Measurements from ENCODE around the gene SNAP23.

Gene SNAP23

GRCh38 chr15:42502477-42502876 lies 7.0 kb downstream of the SNAP23 start:
- no peaks in the 10 kb centered on the region for H3K36me3 ChIP-seq (ENCODE audit: control insufficient read depth, insufficient read depth, low read length)
- no peak overlapping the region for H3K9ac ChIP-seq (ENCODE audit: low read length)
- H3K27me3 ChIP-seq (ENCODE audit: control insufficient read depth, insufficient read depth, low read length) = no peaks in the 10 kb centered on the region
- H3K27ac ChIP-seq (ENCODE audit: low read depth, low read length) = no peak overlapping the region
- H3K4me1 ChIP-seq (ENCODE audit: control insufficient read depth, insufficient read depth, low read length) = no peaks in the 10 kb centered on the region
- H3K4me3 ChIP-seq (ENCODE audit: low read length) = no peak overlapping the region

DNA sequence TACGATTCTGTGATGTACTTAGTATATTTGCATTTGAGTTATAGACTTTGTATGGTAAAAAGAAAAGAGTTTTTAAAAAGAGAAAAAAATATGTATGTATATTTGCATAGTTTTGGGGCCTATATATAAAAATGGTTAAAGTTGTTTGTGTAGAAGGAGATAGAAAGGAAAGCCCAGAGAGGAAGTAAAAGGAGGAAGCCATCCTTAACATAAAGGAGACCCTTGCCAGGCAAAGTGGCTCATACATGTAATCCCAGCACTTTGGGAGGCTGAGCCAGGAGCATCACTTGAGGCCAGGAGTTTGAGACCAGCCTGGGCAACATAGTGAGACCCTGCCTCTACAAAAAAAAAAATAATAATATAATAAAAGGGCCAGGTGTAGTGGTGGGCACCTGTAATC lies 8.4 kb downstream of the SNAP23 start:
- H3K4me1 ChIP-seq (ENCODE audit: control insufficient read depth, insufficient read depth, low read length) = no peaks in the 10 kb centered on the region
- no peaks in the 10 kb centered on the region for H3K27me3 ChIP-seq (ENCODE audit: control insufficient read depth, insufficient read depth, low read length)
- no peak overlapping the region for H3K27ac ChIP-seq (ENCODE audit: low read depth, low read length)
- no peaks in the 10 kb centered on the region for H3K36me3 ChIP-seq (ENCODE audit: control insufficient read depth, insufficient read depth, low read length)
- no peak overlapping the region for H3K9ac ChIP-seq (ENCODE audit: low read length)
- H3K4me3 ChIP-seq (ENCODE audit: low read length) = no peak overlapping the region

GRCh38 chr15:42504631-42505030 lies 9.2 kb downstream of the SNAP23 start:
- Histone ChIP-seq H3K27ac (ENCODE audit: low read depth, low read length) (no peak overlapping the region), H3K4me1 (ENCODE audit: control insufficient read depth, insufficient read depth, low read length) (no peaks in the 10 kb centered on the region), H3K27me3 (ENCODE audit: control insufficient read depth, insufficient read depth, low read length) (no peaks in the 10 kb centered on the region), H3K36me3 (ENCODE audit: control insufficient read depth, insufficient read depth, low read length) (no peaks in the 10 kb centered on the region), H3K4me3 (ENCODE audit: low read length) (no peak overlapping the region), H3K9ac (ENCODE audit: low read length) (no peak overlapping the region)

- Histone ChIP-seq H3K9ac (ENCODE audit: low read length) (no peak overlapping the region), H3K4me1 (ENCODE audit: control insufficient read depth, insufficient read depth, low read length) (no peaks in the 10 kb centered on the region), H3K4me3 (ENCODE audit: low read length) (no peak overlapping the region), H3K27ac (ENCODE audit: low read depth, low read length) (no peak overlapping the region), H3K36me3 (ENCODE audit: control insufficient read depth, insufficient read depth, low read length) (no peaks in the 10 kb centered on the region), H3K27me3 (ENCODE audit: control insufficient read depth, insufficient read depth, low read length) (no peaks in the 10 kb centered on the region)
These were observed 12.1 kb downstream of the SNAP23 start for GRCh38 chr15:42507514-42507913.

DNA sequence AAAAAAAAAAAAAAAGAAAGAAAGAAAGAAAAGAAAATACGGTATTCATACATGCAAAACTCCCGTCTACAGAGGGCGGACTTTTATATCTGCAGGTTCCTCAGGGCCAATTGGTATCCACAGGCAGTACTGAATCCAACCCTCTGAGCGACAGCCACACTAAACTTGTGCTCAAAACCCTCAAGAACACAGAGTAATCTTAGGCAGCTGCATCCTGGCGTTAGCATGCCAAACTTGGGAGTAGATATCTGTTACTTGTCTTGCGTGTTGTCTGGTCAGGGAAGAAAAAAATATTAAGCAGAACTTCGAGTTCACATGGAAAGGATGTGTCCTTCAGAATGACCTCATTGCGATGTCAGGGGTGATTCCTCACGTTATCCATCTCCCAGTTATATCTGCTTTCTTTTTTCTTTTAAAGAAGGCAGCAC lies 12.8 kb downstream of the SNAP23 start:
- Histone ChIP-seq H3K27me3 (ENCODE audit: control insufficient read depth, insufficient read depth, low read length) (no peaks in the 10 kb centered on the region), H3K9ac (ENCODE audit: low read length) (no peak overlapping the region), H3K27ac (ENCODE audit: low read depth, low read length) (peak overlapping the region; percentile 33), H3K4me1 (ENCODE audit: control insufficient read depth, insufficient read depth, low read length) (no peaks in the 10 kb centered on the region), H3K36me3 (ENCODE audit: control insufficient read depth, insufficient read depth, low read length) (peaks cover under 1% of the 10 kb centered on the region), H3K4me3 (ENCODE audit: low read length) (no peak overlapping the region)

DNA sequence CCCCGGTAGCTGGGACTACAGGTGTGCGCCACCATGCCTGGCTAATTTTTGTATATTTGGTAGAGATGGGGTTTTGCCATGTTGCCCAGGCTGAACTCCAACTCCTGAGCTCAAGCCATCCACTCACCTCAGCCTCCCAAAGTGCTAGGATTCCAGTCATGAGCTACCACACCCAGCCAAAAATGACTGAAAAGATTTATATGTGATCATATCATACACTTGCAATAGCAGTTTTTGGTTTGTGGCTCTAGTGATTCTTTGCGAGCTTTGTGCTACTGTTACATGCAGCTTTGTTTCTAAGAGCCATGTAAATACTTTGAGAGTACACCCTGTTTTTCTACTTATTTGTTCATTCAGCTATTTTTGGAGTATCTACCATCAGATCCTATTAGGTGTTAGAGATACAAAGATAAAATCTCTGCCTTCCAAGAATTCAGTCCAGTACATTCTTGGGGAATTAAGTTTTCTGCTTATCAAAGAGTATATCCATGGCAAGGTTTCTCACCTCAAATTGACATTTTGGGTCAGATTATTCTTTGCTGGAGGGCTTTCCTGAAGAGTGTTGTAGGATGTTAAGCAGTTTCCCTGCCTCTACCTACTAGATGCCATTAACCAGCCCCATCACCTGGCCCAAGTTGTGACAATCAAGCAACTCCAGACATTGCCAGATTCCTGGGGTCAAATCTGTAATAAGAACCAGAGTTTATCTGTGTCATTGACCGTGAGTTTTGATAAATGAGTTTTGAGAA lies 15.0 kb downstream of the SNAP23 start:
- Histone ChIP-seq H3K27ac (ENCODE audit: low read depth, low read length) (peak overlapping the region; percentile 39), H3K9ac (ENCODE audit: low read length) (no peak overlapping the region), H3K36me3 (ENCODE audit: control insufficient read depth, insufficient read depth, low read length) (peaks cover 10% of the 10 kb centered on the region), H3K27me3 (ENCODE audit: control insufficient read depth, insufficient read depth, low read length) (no peaks in the 10 kb centered on the region), H3K4me1 (ENCODE audit: control insufficient read depth, insufficient read depth, low read length) (no peaks in the 10 kb centered on the region), H3K4me3 (ENCODE audit: low read length) (no peak overlapping the region)

GRCh38 chr15:42511007-42511391 lies 15.6 kb downstream of the SNAP23 start:
- Histone ChIP-seq H3K27ac (ENCODE audit: low read depth, low read length) (peak overlapping the region; percentile 39), H3K36me3 (ENCODE audit: control insufficient read depth, insufficient read depth, low read length) (peaks cover 14% of the 10 kb centered on the region), H3K4me3 (ENCODE audit: low read length) (no peak overlapping the region), H3K4me1 (ENCODE audit: control insufficient read depth, insufficient read depth, low read length) (no peaks in the 10 kb centered on the region), H3K9ac (ENCODE audit: low read length) (no peak overlapping the region), H3K27me3 (ENCODE audit: control insufficient read depth, insufficient read depth, low read length) (no peaks in the 10 kb centered on the region)

GRCh38 chr15:42523331-42523730 lies 27.9 kb downstream of the SNAP23 start:
- H3K9ac ChIP-seq (ENCODE audit: low read length) = no peak overlapping the region
- no peaks in the 10 kb centered on the region for H3K27me3 ChIP-seq (ENCODE audit: control insufficient read depth, insufficient read depth, low read length)
- H3K4me1 ChIP-seq (ENCODE audit: control insufficient read depth, insufficient read depth, low read length) = no peaks in the 10 kb centered on the region
- H3K4me3 ChIP-seq (ENCODE audit: low read length) = no peak overlapping the region
- peaks cover 5% of the 10 kb centered on the region for H3K36me3 ChIP-seq (ENCODE audit: control insufficient read depth, insufficient read depth, low read length)
- no peak overlapping the region for H3K27ac ChIP-seq (ENCODE audit: low read depth, low read length)

GRCh38 chr15:42528970-42529369 lies 33.5 kb downstream of the SNAP23 start:
- no peaks in the 10 kb centered on the region for H3K27me3 ChIP-seq (ENCODE audit: control insufficient read depth, insufficient read depth, low read length)
- peaks cover 17% of the 10 kb centered on the region for H3K36me3 ChIP-seq (ENCODE audit: control insufficient read depth, insufficient read depth, low read length)
- no peak overlapping the region for H3K4me3 ChIP-seq (ENCODE audit: low read length)
- H3K4me1 ChIP-seq (ENCODE audit: control insufficient read depth, insufficient read depth, low read length) = no peaks in the 10 kb centered on the region
- no peak overlapping the region for H3K27ac ChIP-seq (ENCODE audit: low read depth, low read length)
- H3K9ac ChIP-seq (ENCODE audit: low read length) = no peak overlapping the region

DNA sequence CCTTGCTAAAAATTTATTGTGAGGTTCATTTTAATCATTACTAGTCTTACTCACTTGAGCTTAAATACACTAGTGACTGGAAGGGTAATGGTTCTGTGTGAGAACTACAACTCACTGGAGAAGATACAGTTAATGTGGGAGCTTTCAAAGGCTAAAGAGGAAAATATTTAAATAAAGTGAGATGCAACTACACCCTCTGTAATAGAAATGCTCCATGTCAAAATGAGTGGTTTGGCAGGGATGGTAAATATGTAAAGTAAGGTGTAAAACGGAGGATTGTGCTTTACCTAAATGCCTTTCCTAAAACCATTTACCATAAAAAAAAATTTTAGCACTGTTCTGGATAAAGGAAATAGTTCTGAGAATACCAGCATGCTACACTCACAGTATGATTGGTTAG lies 37.8 kb downstream of the SNAP23 start:
- peaks cover 20% of the 10 kb centered on the region for H3K36me3 ChIP-seq (ENCODE audit: control insufficient read depth, insufficient read depth, low read length)
- no peak overlapping the region for H3K27ac ChIP-seq (ENCODE audit: low read depth, low read length)
- no peak overlapping the region for H3K4me3 ChIP-seq (ENCODE audit: low read length)
- no peaks in the 10 kb centered on the region for H3K4me1 ChIP-seq (ENCODE audit: control insufficient read depth, insufficient read depth, low read length)
- H3K27me3 ChIP-seq (ENCODE audit: control insufficient read depth, insufficient read depth, low read length) = no peaks in the 10 kb centered on the region
- no peak overlapping the region for H3K9ac ChIP-seq (ENCODE audit: low read length)

DNA sequence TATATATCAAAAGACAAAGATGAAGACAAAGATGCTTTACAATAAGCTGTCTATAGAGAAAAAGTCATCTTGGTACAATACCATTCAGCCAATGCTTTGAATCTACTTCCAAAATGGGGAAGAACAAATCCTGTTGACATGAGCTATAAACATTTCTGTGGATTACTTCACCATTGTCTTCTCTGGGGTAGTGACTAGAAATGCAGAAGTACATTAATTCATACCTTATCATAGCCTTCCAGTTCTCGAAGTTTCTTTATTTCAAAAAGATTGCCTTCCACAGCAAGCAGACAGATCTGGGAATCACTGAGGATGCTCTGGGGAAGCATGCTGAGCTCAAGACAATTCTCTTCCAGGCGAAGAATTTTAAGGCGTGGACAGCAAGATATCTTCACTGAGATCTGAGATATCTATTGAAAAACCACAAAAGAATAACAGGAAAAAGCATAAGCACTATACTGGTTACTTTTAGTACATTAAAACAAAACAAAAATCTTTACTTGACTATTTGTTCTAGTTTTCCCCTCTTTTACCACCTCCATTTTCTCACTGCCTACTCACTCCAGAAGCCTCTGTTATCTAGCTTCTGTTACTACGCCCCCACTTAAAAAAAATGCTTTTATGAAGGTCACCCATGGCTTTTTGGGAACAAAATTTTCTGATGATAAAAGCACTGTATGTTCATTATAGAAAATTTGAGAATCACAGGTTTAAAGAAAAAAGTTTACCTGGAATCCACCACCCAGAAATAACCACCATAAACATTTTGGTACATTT lies 49.6 kb downstream of the SNAP23 start:
- peaks cover 9% of the 10 kb centered on the region for H3K36me3 ChIP-seq (ENCODE audit: control insufficient read depth, insufficient read depth, low read length)
- H3K27ac ChIP-seq (ENCODE audit: low read depth, low read length) = no peak overlapping the region
- no peak overlapping the region for H3K4me3 ChIP-seq (ENCODE audit: low read length)
- peaks cover 12% of the 10 kb centered on the region for H3K4me1 ChIP-seq (ENCODE audit: control insufficient read depth, insufficient read depth, low read length)
- no peaks in the 10 kb centered on the region for H3K27me3 ChIP-seq (ENCODE audit: control insufficient read depth, insufficient read depth, low read length)
- H3K9ac ChIP-seq (ENCODE audit: low read length) = no peak overlapping the region

DNA sequence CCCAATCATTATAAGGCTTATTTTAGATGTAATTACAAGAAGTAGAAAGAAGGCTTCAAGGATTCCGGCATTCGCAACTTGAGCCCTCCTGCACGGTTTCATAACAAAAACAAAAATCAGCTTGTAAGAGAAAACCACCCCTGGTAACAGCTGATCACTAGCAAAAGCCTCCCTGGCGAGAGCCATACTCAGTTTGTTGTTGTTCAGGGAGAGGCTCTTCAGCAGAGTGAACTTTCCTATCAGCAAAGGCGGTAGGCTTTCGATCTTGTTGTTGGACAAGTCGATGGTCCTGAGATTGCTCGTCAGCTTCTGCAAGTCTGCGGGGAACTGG lies 52.4 kb downstream of the SNAP23 start:
- Histone ChIP-seq H3K4me1 (ENCODE audit: control insufficient read depth, insufficient read depth, low read length) (peaks cover 12% of the 10 kb centered on the region), H3K27me3 (ENCODE audit: control insufficient read depth, insufficient read depth, low read length) (no peaks in the 10 kb centered on the region), H3K27ac (ENCODE audit: low read depth, low read length) (peak overlapping the region; percentile 96), H3K9ac (ENCODE audit: low read length) (peak overlapping the region; percentile 90), H3K36me3 (ENCODE audit: control insufficient read depth, insufficient read depth, low read length) (peaks cover 9% of the 10 kb centered on the region), H3K4me3 (ENCODE audit: low read length) (peak overlapping the region; percentile 94)

All from rectal smooth muscle tissue (tissue), 1 donor.